IMR-90 (cell line): ENCODE data around the gene KDM1B.

ENCODE experiments used
- MAZ ChIP-seq: IDR thresholded peaks from 2 replicates; pipeline ENCODE4 v1.6.1; 2012; ENCODE audit warnings: low read depth, mild to moderate bottlenecking, low read length, improper control_type of control experiment, moderate library complexity, borderline replicate concordance
- POLR2A ChIP-seq: IDR thresholded peaks from 2 replicates; pipeline ENCODE4 v1.6.1; 2012; ENCODE audit warnings: mild to moderate bottlenecking, low read depth, low read length
- RAD21 ChIP-seq: IDR thresholded peaks from 2 replicates; pipeline ENCODE4 v1.6.1; 2012; ENCODE audit warnings: low read length, improper control_type of control experiment
- TF ChIP-seq, protein P1 (sequence below): conservative IDR thresholded peaks from 2 replicates; pipeline ENCODE4 v1.5.1; 2012; ENCODE audit warnings: mild to moderate bottlenecking, low read depth, low read length, improper control_type of control experiment
- TF ChIP-seq, protein P2 (sequence below): fragments of 150-350 bp; IDR thresholded peaks from 2 replicates; pipeline ENCODE4 v1.6.1; 2017; ENCODE audit warnings: mild to moderate bottlenecking, antibody characterized with exemption, low read length, low read depth

DNA sequence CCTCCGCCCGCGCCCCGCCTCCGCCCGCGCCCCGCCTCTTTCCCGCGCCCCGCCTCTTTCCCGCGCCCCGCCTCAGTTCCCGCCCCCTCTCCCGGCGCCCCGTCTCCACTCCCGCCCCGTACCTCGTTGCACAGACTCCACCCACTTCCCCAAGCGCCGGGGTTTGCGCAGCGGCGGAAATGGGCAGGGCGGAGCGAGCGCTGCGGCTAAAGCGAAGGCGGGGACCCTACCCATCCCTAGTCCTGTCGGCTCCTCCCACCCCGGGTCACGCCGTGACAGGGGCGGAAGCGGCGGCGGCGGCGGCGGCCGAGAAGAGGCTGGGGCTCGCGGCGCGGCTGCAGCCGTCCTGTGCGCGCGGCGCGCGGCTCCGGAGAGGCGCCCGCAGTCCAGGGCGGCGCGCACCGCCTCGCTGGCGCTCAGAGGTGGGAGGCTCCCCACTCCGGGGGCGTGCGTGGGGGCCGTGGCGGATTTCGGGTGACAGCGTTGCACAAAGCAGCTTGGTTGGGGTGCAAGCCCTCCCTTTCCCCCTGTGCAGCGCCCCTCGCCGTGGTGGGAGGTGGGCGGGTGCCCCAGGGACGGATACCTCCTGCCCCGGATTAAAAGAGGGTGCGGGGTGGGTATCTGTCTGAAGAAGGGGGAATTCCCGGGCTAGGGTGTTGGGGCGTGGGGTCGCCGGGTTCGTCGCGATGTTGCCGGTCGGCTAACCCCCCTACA is at the start of gene KDM1B:
- TF ChIP-seq, protein P1, sequence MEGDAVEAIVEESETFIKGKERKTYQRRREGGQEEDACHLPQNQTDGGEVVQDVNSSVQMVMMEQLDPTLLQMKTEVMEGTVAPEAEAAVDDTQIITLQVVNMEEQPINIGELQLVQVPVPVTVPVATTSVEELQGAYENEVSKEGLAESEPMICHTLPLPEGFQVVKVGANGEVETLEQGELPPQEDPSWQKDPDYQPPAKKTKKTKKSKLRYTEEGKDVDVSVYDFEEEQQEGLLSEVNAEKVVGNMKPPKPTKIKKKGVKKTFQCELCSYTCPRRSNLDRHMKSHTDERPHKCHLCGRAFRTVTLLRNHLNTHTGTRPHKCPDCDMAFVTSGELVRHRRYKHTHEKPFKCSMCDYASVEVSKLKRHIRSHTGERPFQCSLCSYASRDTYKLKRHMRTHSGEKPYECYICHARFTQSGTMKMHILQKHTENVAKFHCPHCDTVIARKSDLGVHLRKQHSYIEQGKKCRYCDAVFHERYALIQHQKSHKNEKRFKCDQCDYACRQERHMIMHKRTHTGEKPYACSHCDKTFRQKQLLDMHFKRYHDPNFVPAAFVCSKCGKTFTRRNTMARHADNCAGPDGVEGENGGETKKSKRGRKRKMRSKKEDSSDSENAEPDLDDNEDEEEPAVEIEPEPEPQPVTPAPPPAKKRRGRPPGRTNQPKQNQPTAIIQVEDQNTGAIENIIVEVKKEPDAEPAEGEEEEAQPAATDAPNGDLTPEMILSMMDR, result no peak
- TF ChIP-seq POLR2A, result peak; percentile 52; the same call in 1 of the 2 replicates
- TF ChIP-seq, protein P2, sequence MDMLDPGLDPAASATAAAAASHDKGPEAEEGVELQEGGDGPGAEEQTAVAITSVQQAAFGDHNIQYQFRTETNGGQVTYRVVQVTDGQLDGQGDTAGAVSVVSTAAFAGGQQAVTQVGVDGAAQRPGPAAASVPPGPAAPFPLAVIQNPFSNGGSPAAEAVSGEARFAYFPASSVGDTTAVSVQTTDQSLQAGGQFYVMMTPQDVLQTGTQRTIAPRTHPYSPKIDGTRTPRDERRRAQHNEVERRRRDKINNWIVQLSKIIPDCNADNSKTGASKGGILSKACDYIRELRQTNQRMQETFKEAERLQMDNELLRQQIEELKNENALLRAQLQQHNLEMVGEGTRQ, result no peak
- peak; percentile 76; the same call in 1 of the 2 replicates for TF ChIP-seq MAZ
- TF ChIP-seq RAD21, result no peak
